SU-DHL-6 (cell line): ENCODE data around the gene RGS16.

Experiments used
- H2AFZ ChIP-seq: fragments of 200-600 bp; sonication (generic); 2 replicates; pipeline ENCODE4 v1.6.1; 2014; ENCODE audit warnings: low read depth, mild to moderate bottlenecking, moderate library complexity, mixed read lengths, antibody characterized with exemption, low read length; ENCODE audit not compliant: severe bottlenecking
- H3F3A ChIP-seq: fragments of 200-600 bp; shearing (Covaris generic); 2 replicates; pipeline ENCODE4 v1.6.0; 2016; ENCODE audit warnings: antibody characterized with exemption, mild to moderate bottlenecking; ENCODE audit not compliant: insufficient read depth
- H3K27ac ChIP-seq: fragments of 200-600 bp; sonication (generic); 2 replicates; pipeline ENCODE4 v1.5.1; 2016; ENCODE audit warnings: low read depth, mild to moderate bottlenecking, low read length, moderate library complexity, mixed read lengths
- H3K27me3 ChIP-seq: fragments of 200-600 bp; sonication (generic), shearing (Covaris generic); 2 replicates; pipeline ENCODE4 v1.6.0; 2014; ENCODE audit warnings: mild to moderate bottlenecking, low read length
- H3K36me3 ChIP-seq: fragments of 200-600 bp; sonication (generic); 2 replicates; pipeline ENCODE4 v1.6.1; 2014; ENCODE audit warnings: mild to moderate bottlenecking, low read length, mixed read lengths
- H3K4me2 ChIP-seq: fragments of 300-600, 200-600 bp; shearing (Covaris generic), sonication (generic); 2 replicates; pipeline ENCODE4 v1.6.0; 2014; ENCODE audit warnings: low read length, low read depth, mild to moderate bottlenecking; ENCODE audit not compliant: poor library complexity, severe bottlenecking
- H3K4me3 ChIP-seq: fragments of 200-600 bp; sonication (generic); 2 replicates; pipeline ENCODE4 v1.5.1; 2014; ENCODE audit warnings: antibody characterized with exemption, low read length, mild to moderate bottlenecking, mixed read lengths; ENCODE audit not compliant: insufficient read depth, poor library complexity, severe bottlenecking
- H3K79me2 ChIP-seq: fragments of 200-600 bp; sonication (generic); 2 replicates; pipeline ENCODE4 v1.6.1; 2014; ENCODE audit warnings: mild to moderate bottlenecking, low read length, moderate library complexity; ENCODE audit not compliant: insufficient read depth
- H3K9ac ChIP-seq: fragments of 200-600 bp; sonication (generic); 2 replicates; pipeline ENCODE4 v1.7.0; 2014; ENCODE audit warnings: mild to moderate bottlenecking, low read length
- H3K9me2 ChIP-seq: fragments of 200-600 bp; sonication (generic); replicated peaks from 2 replicates; pipeline ENCODE4 v1.6.1; 2014; ENCODE audit warnings: low read length; ENCODE audit not compliant: insufficient read depth
- H3K9me3 ChIP-seq: fragments of 200-600 bp; sonication (generic); 2 replicates; pipeline ENCODE4 v1.6.1; 2014; ENCODE audit warnings: low read length, mixed read lengths; ENCODE audit not compliant: insufficient read depth
- H4K20me1 ChIP-seq: fragments of 200-600 bp; sonication (generic); 2 replicates; pipeline ENCODE4 v1.6.1; 2014; ENCODE audit warnings: low read depth, mild to moderate bottlenecking, antibody characterized with exemption, low read length, moderate library complexity, mixed read lengths
- EZH2phosphoT487 ChIP-seq: fragments of 200-600 bp; sonication (generic), shearing (Covaris generic); conservative IDR thresholded peaks from 2 replicates; pipeline ENCODE4 v1.6.1; 2018; ENCODE audit warnings: mild to moderate bottlenecking, antibody characterized with exemption, low read length, moderate library complexity, mixed read lengths
- TF ChIP-seq, protein P1 (sequence below): fragments of 200-600 bp; sonication (generic); IDR thresholded peaks from one replicate; pipeline ENCODE4 v1.5.1; 2017; ENCODE audit warnings: antibody characterized with exemption, mild to moderate bottlenecking, low read length, moderate library complexity; ENCODE audit not compliant: insufficient read depth, poor library complexity, severe bottlenecking

The RGS16 gene

DNA sequence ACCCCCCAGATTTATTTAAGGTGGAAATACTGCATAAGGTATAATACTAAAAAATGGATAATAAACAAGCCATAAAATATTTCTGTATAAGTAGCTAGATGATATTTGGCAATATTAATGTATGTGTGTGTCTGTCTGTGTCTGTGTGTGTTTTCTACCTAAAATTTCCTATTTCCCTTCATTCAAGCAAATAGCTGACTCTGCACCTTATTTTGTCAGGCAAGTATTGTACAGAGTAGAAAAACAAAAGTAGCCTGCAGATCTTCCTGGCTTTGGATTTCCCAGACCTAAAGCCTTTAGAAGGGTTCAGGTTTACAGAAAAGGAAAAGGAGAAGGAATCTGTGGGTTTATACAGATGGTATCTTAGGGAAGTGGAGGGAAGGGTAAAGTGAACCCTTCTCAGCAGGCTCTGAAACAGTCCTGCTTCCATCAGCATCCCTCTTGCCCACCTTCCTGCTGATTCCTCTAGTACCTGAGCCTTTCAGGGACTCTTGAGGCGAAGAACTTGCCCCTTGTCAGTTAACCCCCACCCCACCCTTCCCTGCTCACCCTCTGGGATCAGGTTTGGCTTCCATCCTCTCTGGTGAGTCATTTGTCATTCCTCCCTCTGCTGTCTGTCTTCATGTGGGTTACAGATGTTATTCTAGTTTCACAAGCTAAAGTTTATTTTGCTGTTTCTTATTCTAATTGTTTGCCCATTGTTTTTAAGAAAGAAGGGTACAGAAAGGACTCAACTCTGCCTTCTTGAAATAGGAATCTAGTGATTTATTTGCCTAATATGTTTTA lies 21.7 kb upstream of the RGS16 start:
- H4K20me1 ChIP-seq = no peaks in the 10 kb centered on the region
- no peak for TF ChIP-seq EZH2phosphoT487
- TF ChIP-seq, protein P1, sequence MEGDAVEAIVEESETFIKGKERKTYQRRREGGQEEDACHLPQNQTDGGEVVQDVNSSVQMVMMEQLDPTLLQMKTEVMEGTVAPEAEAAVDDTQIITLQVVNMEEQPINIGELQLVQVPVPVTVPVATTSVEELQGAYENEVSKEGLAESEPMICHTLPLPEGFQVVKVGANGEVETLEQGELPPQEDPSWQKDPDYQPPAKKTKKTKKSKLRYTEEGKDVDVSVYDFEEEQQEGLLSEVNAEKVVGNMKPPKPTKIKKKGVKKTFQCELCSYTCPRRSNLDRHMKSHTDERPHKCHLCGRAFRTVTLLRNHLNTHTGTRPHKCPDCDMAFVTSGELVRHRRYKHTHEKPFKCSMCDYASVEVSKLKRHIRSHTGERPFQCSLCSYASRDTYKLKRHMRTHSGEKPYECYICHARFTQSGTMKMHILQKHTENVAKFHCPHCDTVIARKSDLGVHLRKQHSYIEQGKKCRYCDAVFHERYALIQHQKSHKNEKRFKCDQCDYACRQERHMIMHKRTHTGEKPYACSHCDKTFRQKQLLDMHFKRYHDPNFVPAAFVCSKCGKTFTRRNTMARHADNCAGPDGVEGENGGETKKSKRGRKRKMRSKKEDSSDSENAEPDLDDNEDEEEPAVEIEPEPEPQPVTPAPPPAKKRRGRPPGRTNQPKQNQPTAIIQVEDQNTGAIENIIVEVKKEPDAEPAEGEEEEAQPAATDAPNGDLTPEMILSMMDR = no peak
- no peak overlapping the region for H2AFZ ChIP-seq
- H3K79me2 ChIP-seq = no peaks in the 10 kb centered on the region
- no peak overlapping the region for H3K9ac ChIP-seq
- H3K36me3 ChIP-seq = no peaks in the 10 kb centered on the region
- no peaks in the 10 kb centered on the region for H3K9me2 ChIP-seq
- H3K4me3 ChIP-seq = no peak overlapping the region
- H3F3A ChIP-seq = no peaks in the 10 kb centered on the region
- no peak overlapping the region for H3K27ac ChIP-seq
- no peaks in the 10 kb centered on the region for H3K9me3 ChIP-seq
- H3K27me3 ChIP-seq = no peaks in the 10 kb centered on the region
- H3K4me2 ChIP-seq = no peak overlapping the region

- H3K4me3 ChIP-seq = no peak overlapping the region
- H3K9ac ChIP-seq = no peak overlapping the region
- H3K4me2 ChIP-seq = no peak overlapping the region
- H3K36me3 ChIP-seq = no peaks in the 10 kb centered on the region
- no peak overlapping the region for H3K27ac ChIP-seq
- H2AFZ ChIP-seq = no peak overlapping the region
- TF ChIP-seq EZH2phosphoT487 = no peak
- TF ChIP-seq, protein P1 = no peak
- no peaks in the 10 kb centered on the region for H3K79me2 ChIP-seq
- H3F3A ChIP-seq = no peaks in the 10 kb centered on the region
- H3K27me3 ChIP-seq = no peaks in the 10 kb centered on the region
- H3K9me2 ChIP-seq = no peaks in the 10 kb centered on the region
- no peaks in the 10 kb centered on the region for H3K9me3 ChIP-seq
- H4K20me1 ChIP-seq = no peaks in the 10 kb centered on the region
These were observed 20.8 kb upstream of the RGS16 start for GRCh38 chr1:182625024-182625423.

- Histone ChIP-seq H3K4me2 (no peak overlapping the region), H2AFZ (no peak overlapping the region), H4K20me1 (no peaks in the 10 kb centered on the region), H3K27me3 (no peaks in the 10 kb centered on the region), H3F3A (no peaks in the 10 kb centered on the region), H3K9me3 (no peaks in the 10 kb centered on the region), H3K36me3 (no peaks in the 10 kb centered on the region), H3K79me2 (no peaks in the 10 kb centered on the region), H3K4me3 (no peak overlapping the region), H3K9ac (no peak overlapping the region), H3K27ac (no peak overlapping the region), H3K9me2 (no peaks in the 10 kb centered on the region)
- TF ChIP-seq, protein P1 = no peak
- TF ChIP-seq EZH2phosphoT487 = no peak
These were observed 20.4 kb upstream of the RGS16 start for GRCh38 chr1:182624577-182624976.
